GM19397 (cell line): ENCODE data around the gene WDR55.
"Not testable (repeated sequence)": the region's sequence is repeated elsewhere in the genome, so short reads cannot be mapped to it uniquely, and the experiment has no call there.

ENCODE experiments used
- ATAC-seq: cut with Tn5 transposase; IDR thresholded peaks from one replicate; pipeline ENCODE4 v1.9.1; 2021; ENCODE audit warnings: mild to moderate bottlenecking, moderate library complexity; ENCODE audit not compliant: unreplicated experiment

Gene WDR55

GRCh38 chr5:140707812-140708211 lies 43.1 kb downstream of the WDR55 start:
- no peak for ATAC-seq

DNA sequence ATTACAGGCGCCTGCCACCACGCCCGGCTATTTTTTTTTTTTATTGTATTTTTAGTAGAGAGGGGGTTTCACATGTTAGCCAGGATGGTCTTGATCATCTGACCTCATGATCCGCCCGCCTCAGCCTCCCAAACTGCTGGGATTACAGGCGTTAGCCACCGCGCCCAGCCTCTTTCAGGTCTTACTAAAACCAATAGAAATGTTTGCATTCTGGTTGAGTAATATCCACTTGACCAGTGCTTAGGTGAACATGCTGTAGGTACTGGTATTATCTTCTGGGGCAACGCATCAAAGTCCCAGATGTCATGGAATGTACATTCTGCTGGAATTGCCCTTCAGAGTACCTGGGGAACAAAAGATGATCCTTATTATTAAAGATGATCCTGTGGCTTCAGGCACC lies 44.1 kb downstream of the WDR55 start:
- ATAC-seq: not testable (repeated sequence)

DNA sequence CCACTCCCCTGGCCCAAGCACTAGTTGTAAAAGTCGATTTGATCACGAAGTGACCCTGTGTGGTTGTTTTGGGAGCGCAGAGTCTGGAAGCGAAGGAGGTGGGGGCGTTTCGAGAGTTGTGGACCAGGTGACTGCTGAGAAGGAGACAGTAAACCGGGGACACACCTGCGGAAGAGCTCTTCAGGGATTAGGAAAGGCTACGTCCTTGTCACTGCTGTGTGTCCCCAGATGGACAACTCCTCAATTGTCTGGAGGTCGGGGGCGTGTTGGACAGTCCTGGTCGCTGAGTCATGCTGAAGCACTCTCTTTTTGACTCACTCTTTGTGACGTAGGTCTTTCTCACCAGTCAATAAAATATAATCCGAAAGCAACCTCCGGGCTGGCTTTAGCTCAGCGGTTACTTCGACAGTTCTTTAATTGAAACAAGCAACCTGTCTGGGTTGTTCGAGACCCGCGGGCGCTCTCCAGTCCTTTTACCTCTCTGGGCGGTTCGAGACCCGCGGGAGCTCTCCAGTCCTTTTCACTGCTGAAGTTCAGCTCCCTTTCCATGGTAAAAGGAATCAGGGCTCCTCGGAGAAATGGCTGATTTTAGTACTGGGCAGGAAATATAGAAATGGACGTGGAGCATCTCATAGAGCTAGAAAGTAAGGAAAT lies 46.3 kb downstream of the WDR55 start:
- peak; percentile 92 for ATAC-seq

GRCh38 chr5:140711794-140712193 lies 47.1 kb downstream of the WDR55 start:
- ATAC-seq: no peak

DNA sequence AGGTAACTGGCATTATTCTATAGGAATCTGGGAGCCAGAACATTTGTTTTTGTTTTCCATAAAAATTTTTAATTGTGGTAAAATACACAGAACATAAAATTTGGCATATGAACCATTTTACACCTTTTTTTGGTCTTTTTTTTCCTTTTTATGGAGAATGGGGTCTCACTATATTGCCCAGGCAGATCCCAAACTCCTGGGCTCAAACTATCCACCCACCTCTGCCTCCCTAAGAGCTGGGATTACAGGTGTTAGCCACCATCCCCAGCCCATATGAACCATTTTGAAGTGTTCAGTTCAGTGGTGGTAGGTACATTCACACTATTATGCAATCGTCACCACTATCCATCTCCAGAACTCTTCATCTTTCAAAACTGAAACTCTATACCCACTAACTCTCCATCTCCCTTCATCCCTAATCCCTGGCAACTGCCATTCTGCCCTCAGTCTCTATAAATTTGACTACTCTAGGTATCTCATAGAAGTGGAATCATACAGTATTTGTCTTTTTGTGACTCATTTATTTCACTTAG lies 48.9 kb downstream of the WDR55 start:
- no peak for ATAC-seq

- not testable (repeated sequence) for ATAC-seq
These were observed 51.5 kb downstream of the WDR55 start for GRCh38 chr5:140716238-140716637.

GRCh38 chr5:140718266-140718592 lies 53.5 kb downstream of the WDR55 start:
- ATAC-seq: no peak

DNA sequence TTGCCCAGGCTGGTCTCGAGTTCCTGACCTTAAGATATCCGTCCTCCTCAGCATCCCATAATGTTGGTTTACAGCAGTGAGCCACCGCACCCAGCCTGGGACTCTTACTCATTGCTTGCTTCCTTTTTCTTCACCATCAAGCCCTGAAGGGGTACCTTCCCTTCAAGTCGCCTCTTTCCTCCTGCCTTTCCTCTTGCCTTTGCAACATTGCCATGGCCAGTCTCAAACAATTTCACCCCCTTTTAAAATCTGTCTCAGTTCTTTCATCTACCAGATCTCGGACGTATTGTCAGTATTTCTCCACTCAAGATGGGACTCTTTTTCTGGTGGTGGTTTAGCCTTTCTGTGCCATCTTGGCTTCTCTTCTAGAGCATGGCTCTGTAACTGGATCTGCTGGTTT lies 56.0 kb downstream of the WDR55 start:
- ATAC-seq: not testable (repeated sequence)

GRCh38 chr5:140721395-140721794 lies 56.7 kb downstream of the WDR55 start:
- ATAC-seq: not testable (repeated sequence)
